ENCODE measurements around the gene NAT8.
"Not testable (repeated sequence)": the region's sequence is repeated elsewhere in the genome, so short reads cannot be mapped to it uniquely, and the experiment has no call there.

Gene NAT8

GRCh38 chr2:73636977-73637376 lies 5.2 kb downstream of the NAT8 start:
- not testable (repeated sequence) for H3K4me1 ChIP-seq (ENCODE audit: control insufficient read depth, insufficient read depth, low read length); H3K27ac ChIP-seq (ENCODE audit: low read length); H3K9me3 ChIP-seq (ENCODE audit: control insufficient read depth in 2 of 2, low read length in 2 of 2); H3K4me3 ChIP-seq (ENCODE audit: low read length in 2 of 2); H3K36me3 ChIP-seq (ENCODE audit: control insufficient read depth in 2 of 2, insufficient read depth in 2 of 2, low read length in 2 of 2); H3K27me3 ChIP-seq (ENCODE audit: control insufficient read depth in 1 of 2, insufficient read depth in 2 of 2, low read length in 2 of 2); H3K9ac ChIP-seq (ENCODE audit: low read length in 2 of 2)

GRCh38 chr2:73630662-73631266 lies 11.5 kb downstream of the NAT8 start:
- not testable (repeated sequence) for H3K9ac ChIP-seq (ENCODE audit: low read length in 2 of 2); H3K27me3 ChIP-seq (ENCODE audit: control insufficient read depth in 1 of 2, insufficient read depth in 2 of 2, low read length in 2 of 2); H3K36me3 ChIP-seq (ENCODE audit: control insufficient read depth in 2 of 2, insufficient read depth in 2 of 2, low read length in 2 of 2); H3K27ac ChIP-seq (ENCODE audit: low read length); H3K4me3 ChIP-seq (ENCODE audit: low read length in 2 of 2); H3K4me1 ChIP-seq (ENCODE audit: control insufficient read depth, insufficient read depth, low read length); H3K9me3 ChIP-seq (ENCODE audit: control insufficient read depth in 2 of 2, low read length in 2 of 2)

GRCh38 chr2:73628493-73628892 lies 13.7 kb downstream of the NAT8 start:
- not testable (repeated sequence) for H3K27ac ChIP-seq (ENCODE audit: low read length); H3K4me3 ChIP-seq (ENCODE audit: low read length in 2 of 2); H3K27me3 ChIP-seq (ENCODE audit: control insufficient read depth in 1 of 2, insufficient read depth in 2 of 2, low read length in 2 of 2); H3K36me3 ChIP-seq (ENCODE audit: control insufficient read depth in 2 of 2, insufficient read depth in 2 of 2, low read length in 2 of 2); H3K4me1 ChIP-seq (ENCODE audit: control insufficient read depth, insufficient read depth, low read length); H3K9me3 ChIP-seq (ENCODE audit: control insufficient read depth in 2 of 2, low read length in 2 of 2); H3K9ac ChIP-seq (ENCODE audit: low read length in 2 of 2)

GRCh38 chr2:73626237-73626636 lies 16.0 kb downstream of the NAT8 start:
- H3K9me3 ChIP-seq (ENCODE audit: control insufficient read depth in 2 of 2, low read length in 2 of 2); H3K36me3 ChIP-seq (ENCODE audit: control insufficient read depth in 2 of 2, insufficient read depth in 2 of 2, low read length in 2 of 2); H3K27me3 ChIP-seq (ENCODE audit: control insufficient read depth in 1 of 2, insufficient read depth in 2 of 2, low read length in 2 of 2); H3K4me1 ChIP-seq (ENCODE audit: control insufficient read depth, insufficient read depth, low read length); H3K4me3 ChIP-seq (ENCODE audit: low read length in 2 of 2); H3K27ac ChIP-seq (ENCODE audit: low read length); H3K9ac ChIP-seq (ENCODE audit: low read length in 2 of 2): not testable (repeated sequence)

GRCh38 chr2:73624625-73625024 lies 17.6 kb downstream of the NAT8 start:
- H3K36me3 ChIP-seq (ENCODE audit: control insufficient read depth in 2 of 2, insufficient read depth in 2 of 2, low read length in 2 of 2); H3K9ac ChIP-seq (ENCODE audit: low read length in 2 of 2); H3K4me3 ChIP-seq (ENCODE audit: low read length in 2 of 2); H3K27me3 ChIP-seq (ENCODE audit: control insufficient read depth in 1 of 2, insufficient read depth in 2 of 2, low read length in 2 of 2); H3K4me1 ChIP-seq (ENCODE audit: control insufficient read depth, insufficient read depth, low read length); H3K9me3 ChIP-seq (ENCODE audit: control insufficient read depth in 2 of 2, low read length in 2 of 2); H3K27ac ChIP-seq (ENCODE audit: low read length): not testable (repeated sequence)

GRCh38 chr2:73624036-73624435 lies 18.2 kb downstream of the NAT8 start:
- not testable (repeated sequence) for H3K36me3 ChIP-seq (ENCODE audit: control insufficient read depth in 2 of 2, insufficient read depth in 2 of 2, low read length in 2 of 2); H3K4me1 ChIP-seq (ENCODE audit: control insufficient read depth, insufficient read depth, low read length); H3K9me3 ChIP-seq (ENCODE audit: control insufficient read depth in 2 of 2, low read length in 2 of 2)

GRCh38 chr2:73619925-73620324 lies 22.3 kb downstream of the NAT8 start:
- H3K36me3 ChIP-seq (ENCODE audit: control insufficient read depth in 2 of 2, insufficient read depth in 2 of 2, low read length in 2 of 2); H3K27ac ChIP-seq (ENCODE audit: low read length): not testable (repeated sequence)

More at GRCh38 chr2:73624036-73624435, 18.2 kb downstream of the NAT8 start:
- H3K9ac ChIP-seq (ENCODE audit: low read length in 2 of 2); H3K4me3 ChIP-seq (ENCODE audit: low read length in 2 of 2); H3K27ac ChIP-seq (ENCODE audit: low read length); H3K27me3 ChIP-seq (ENCODE audit: control insufficient read depth in 1 of 2, insufficient read depth in 2 of 2, low read length in 2 of 2): not testable (repeated sequence)

GRCh38 chr2:73614997-73615396 lies 27.2 kb downstream of the NAT8 start:
- Histone ChIP-seq H3K9me3 (ENCODE audit: control insufficient read depth in 2 of 2, low read length in 2 of 2) (no peaks in the 10 kb centered on the region), H3K27ac (ENCODE audit: low read length) (no peak overlapping the region), H3K9ac (ENCODE audit: low read length in 2 of 2) (no peak overlapping the region), H3K4me1 (ENCODE audit: control insufficient read depth, insufficient read depth, low read length) (no peaks in the 10 kb centered on the region), H3K4me3 (ENCODE audit: low read length in 2 of 2) (no peak overlapping the region), H3K36me3 (ENCODE audit: control insufficient read depth in 2 of 2, insufficient read depth in 2 of 2, low read length in 2 of 2) (peaks cover 3 to 6% of the 10 kb centered on the region in 2 donors), H3K27me3 (ENCODE audit: control insufficient read depth in 1 of 2, insufficient read depth in 2 of 2, low read length in 2 of 2) (no peaks in the 10 kb centered on the region)

More at GRCh38 chr2:73619925-73620324, 22.3 kb downstream of the NAT8 start:
- not testable (repeated sequence) for H3K9me3 ChIP-seq (ENCODE audit: control insufficient read depth in 2 of 2, low read length in 2 of 2); H3K9ac ChIP-seq (ENCODE audit: low read length in 2 of 2); H3K4me3 ChIP-seq (ENCODE audit: low read length in 2 of 2); H3K27me3 ChIP-seq (ENCODE audit: control insufficient read depth in 1 of 2, insufficient read depth in 2 of 2, low read length in 2 of 2); H3K4me1 ChIP-seq (ENCODE audit: control insufficient read depth, insufficient read depth, low read length)

GRCh38 chr2:73614105-73614504 lies 28.1 kb downstream of the NAT8 start:
- H3K4me3 ChIP-seq (ENCODE audit: low read length in 2 of 2): no peak overlapping the region
- H3K27me3 ChIP-seq (ENCODE audit: control insufficient read depth in 1 of 2, insufficient read depth in 2 of 2, low read length in 2 of 2): no peaks in the 10 kb centered on the region
- H3K36me3 ChIP-seq (ENCODE audit: control insufficient read depth in 2 of 2, insufficient read depth in 2 of 2, low read length in 2 of 2): peaks cover 3 to 6% of the 10 kb centered on the region in 2 donors
- no peaks in the 10 kb centered on the region for H3K4me1 ChIP-seq (ENCODE audit: control insufficient read depth, insufficient read depth, low read length)
- no peak overlapping the region for H3K9ac ChIP-seq (ENCODE audit: low read length in 2 of 2)
- no peaks in the 10 kb centered on the region for H3K9me3 ChIP-seq (ENCODE audit: control insufficient read depth in 2 of 2, low read length in 2 of 2)
- H3K27ac ChIP-seq (ENCODE audit: low read length): no peak overlapping the region

GRCh38 chr2:73611867-73612266 lies 30.4 kb downstream of the NAT8 start:
- H3K36me3 ChIP-seq (ENCODE audit: control insufficient read depth in 2 of 2, insufficient read depth in 2 of 2, low read length in 2 of 2): peaks cover 9 to 11% of the 10 kb centered on the region in 2 donors
- no peak overlapping the region for H3K27ac ChIP-seq (ENCODE audit: low read length)
- no peaks in the 10 kb centered on the region for H3K27me3 ChIP-seq (ENCODE audit: control insufficient read depth in 1 of 2, insufficient read depth in 2 of 2, low read length in 2 of 2)
- H3K4me1 ChIP-seq (ENCODE audit: control insufficient read depth, insufficient read depth, low read length): no peaks in the 10 kb centered on the region
- H3K9ac ChIP-seq (ENCODE audit: low read length in 2 of 2): no peak overlapping the region
- H3K9me3 ChIP-seq (ENCODE audit: control insufficient read depth in 2 of 2, low read length in 2 of 2): no peaks in the 10 kb centered on the region
- H3K4me3 ChIP-seq (ENCODE audit: low read length in 2 of 2): no peak overlapping the region

- H3K4me1 ChIP-seq (ENCODE audit: control insufficient read depth, insufficient read depth, low read length): no peaks in the 10 kb centered on the region
- no peaks in the 10 kb centered on the region for H3K27me3 ChIP-seq (ENCODE audit: control insufficient read depth in 1 of 2, insufficient read depth in 2 of 2, low read length in 2 of 2)
- no peak overlapping the region for H3K9ac ChIP-seq (ENCODE audit: low read length in 2 of 2)
- no peak overlapping the region for H3K4me3 ChIP-seq (ENCODE audit: low read length in 2 of 2)
- H3K27ac ChIP-seq (ENCODE audit: low read length): no peak overlapping the region
- peaks cover 9 to 11% of the 10 kb centered on the region in 2 donors for H3K36me3 ChIP-seq (ENCODE audit: control insufficient read depth in 2 of 2, insufficient read depth in 2 of 2, low read length in 2 of 2)
- H3K9me3 ChIP-seq (ENCODE audit: control insufficient read depth in 2 of 2, low read length in 2 of 2): no peaks in the 10 kb centered on the region
Observed at GRCh38 chr2:73611193-73611592, 31.0 kb downstream of the NAT8 start.
